HCT116 (cell line): ENCODE data around the gene CDK14.
A peak's percentile ranks its signal among the peaks of the same experiment; 100 is the strongest.

Experiments
- CBX3 ChIP-seq: IDR thresholded peaks from 2 replicates; pipeline ENCODE4 v1.6.1; 2012; ENCODE audit warnings: low read depth
- EZH2 ChIP-seq: fragments of 200-600 bp; sonication (generic); IDR thresholded peaks from 2 replicates; pipeline ENCODE4 v1.6.1; 2017; ENCODE audit warnings: antibody characterized with exemption, mixed run types
- EZH2phosphoT487 ChIP-seq: fragments of 200-600 bp; IDR thresholded peaks from 2 replicates; pipeline ENCODE4 v1.6.1; 2018; ENCODE audit warnings: antibody characterized with exemption, borderline replicate concordance
- FOSL1 ChIP-seq: IDR thresholded peaks from 2 replicates; pipeline ENCODE4 v1.6.1; 2012; ENCODE audit warnings: low read depth
- JUND ChIP-seq: IDR thresholded peaks from 2 replicates; pipeline ENCODE4 v1.6.1; 2012
- MAX ChIP-seq: IDR thresholded peaks from 2 replicates; pipeline ENCODE4 v1.6.1; 2012
- POLR2A ChIP-seq: IDR thresholded peaks from 2 replicates; pipeline ENCODE4 v1.7.0; 2011; ENCODE audit warnings: borderline replicate concordance; ENCODE audit not compliant: insufficient read depth, insufficient read length; ENCODE audit errors: extremely low read depth
- POLR2AphosphoS5 ChIP-seq: IDR thresholded peaks from 2 replicates; pipeline ENCODE4 v1.6.1; 2011; ENCODE audit warnings: mild to moderate bottlenecking, low read depth, low read length, moderate library complexity
- SIN3A ChIP-seq: IDR thresholded peaks from 2 replicates; pipeline ENCODE4 v1.6.1; 2012; ENCODE audit warnings: low read depth
- SP1 ChIP-seq: IDR thresholded peaks from 2 replicates; pipeline ENCODE4 v1.6.1; 2012; ENCODE audit warnings: low read depth
- YY1 ChIP-seq: IDR thresholded peaks from 2 replicates; pipeline ENCODE4 v1.6.1; 2011; ENCODE audit warnings: low read length, low read depth, moderate library complexity, mild to moderate bottlenecking; ENCODE audit not compliant: insufficient replicate concordance; ENCODE audit errors: extremely low read depth
- TF ChIP-seq, protein P1 (sequence below), 3 experiments: fragments of 200-600 bp in 1 of 3; sonication (generic) in 1 of 3; IDR thresholded peaks in 2 of 3; conservative IDR thresholded peaks in 1 of 3; 2 replicates each; pipeline ENCODE4 v1.5.1; 2012 to 2017; ENCODE audit warnings: low read depth in 2 of 3, low read length in 2 of 3, antibody characterized with exemption in 1 of 3, borderline replicate concordance in 1 of 3, control low read depth in 1 of 3, mild to moderate bottlenecking in 1 of 3, mixed read lengths in 1 of 3, mixed run types in 1 of 3, moderate library complexity in 1 of 3; ENCODE audit not compliant: insufficient read depth in 1 of 3
- TF ChIP-seq, protein P2 (sequence below): IDR thresholded peaks from 2 replicates; pipeline ENCODE4 v1.6.1; 2011; ENCODE audit warnings: mild to moderate bottlenecking, low read length, moderate library complexity; ENCODE audit not compliant: insufficient replicate concordance; ENCODE audit errors: extremely low read depth
- TF ChIP-seq, protein P3 (sequence below): IDR thresholded peaks from 2 replicates; pipeline ENCODE4 v1.6.1; 2012; ENCODE audit warnings: low read depth

- TF ChIP-seq, protein P1, sequence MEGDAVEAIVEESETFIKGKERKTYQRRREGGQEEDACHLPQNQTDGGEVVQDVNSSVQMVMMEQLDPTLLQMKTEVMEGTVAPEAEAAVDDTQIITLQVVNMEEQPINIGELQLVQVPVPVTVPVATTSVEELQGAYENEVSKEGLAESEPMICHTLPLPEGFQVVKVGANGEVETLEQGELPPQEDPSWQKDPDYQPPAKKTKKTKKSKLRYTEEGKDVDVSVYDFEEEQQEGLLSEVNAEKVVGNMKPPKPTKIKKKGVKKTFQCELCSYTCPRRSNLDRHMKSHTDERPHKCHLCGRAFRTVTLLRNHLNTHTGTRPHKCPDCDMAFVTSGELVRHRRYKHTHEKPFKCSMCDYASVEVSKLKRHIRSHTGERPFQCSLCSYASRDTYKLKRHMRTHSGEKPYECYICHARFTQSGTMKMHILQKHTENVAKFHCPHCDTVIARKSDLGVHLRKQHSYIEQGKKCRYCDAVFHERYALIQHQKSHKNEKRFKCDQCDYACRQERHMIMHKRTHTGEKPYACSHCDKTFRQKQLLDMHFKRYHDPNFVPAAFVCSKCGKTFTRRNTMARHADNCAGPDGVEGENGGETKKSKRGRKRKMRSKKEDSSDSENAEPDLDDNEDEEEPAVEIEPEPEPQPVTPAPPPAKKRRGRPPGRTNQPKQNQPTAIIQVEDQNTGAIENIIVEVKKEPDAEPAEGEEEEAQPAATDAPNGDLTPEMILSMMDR (IDR thresholded peaks at IDR 0.05 in 2 of 3, conservative IDR thresholded peaks at IDR 0.05 in 1 of 3; ENCODE audit: borderline replicate concordance in 1 of 3, insufficient read depth in 1 of 3, low read depth in 2 of 3, low read length in 2 of 3), result 0 out of 6 replicates have a peak, but pooled peaks of 1 of the 3 experiments have one; percentile 10
- TF ChIP-seq JUND (no peak), EZH2phosphoT487 (no peak), YY1 (no peak), SIN3A (no peak), EZH2 (no peak), POLR2A (no peak), POLR2AphosphoS5 (no peak), MAX (no peak), CBX3 (no peak), FOSL1 (no peak), SP1 (no peak)
- TF ChIP-seq, protein P2, sequence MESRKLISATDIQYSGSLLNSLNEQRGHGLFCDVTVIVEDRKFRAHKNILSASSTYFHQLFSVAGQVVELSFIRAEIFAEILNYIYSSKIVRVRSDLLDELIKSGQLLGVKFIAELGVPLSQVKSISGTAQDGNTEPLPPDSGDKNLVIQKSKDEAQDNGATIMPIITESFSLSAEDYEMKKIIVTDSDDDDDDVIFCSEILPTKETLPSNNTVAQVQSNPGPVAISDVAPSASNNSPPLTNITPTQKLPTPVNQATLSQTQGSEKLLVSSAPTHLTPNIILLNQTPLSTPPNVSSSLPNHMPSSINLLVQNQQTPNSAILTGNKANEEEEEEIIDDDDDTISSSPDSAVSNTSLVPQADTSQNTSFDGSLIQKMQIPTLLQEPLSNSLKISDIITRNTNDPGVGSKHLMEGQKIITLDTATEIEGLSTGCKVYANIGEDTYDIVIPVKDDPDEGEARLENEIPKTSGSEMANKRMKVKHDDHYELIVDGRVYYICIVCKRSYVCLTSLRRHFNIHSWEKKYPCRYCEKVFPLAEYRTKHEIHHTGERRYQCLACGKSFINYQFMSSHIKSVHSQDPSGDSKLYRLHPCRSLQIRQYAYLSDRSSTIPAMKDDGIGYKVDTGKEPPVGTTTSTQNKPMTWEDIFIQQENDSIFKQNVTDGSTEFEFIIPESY, result no peak
- TF ChIP-seq, protein P3, sequence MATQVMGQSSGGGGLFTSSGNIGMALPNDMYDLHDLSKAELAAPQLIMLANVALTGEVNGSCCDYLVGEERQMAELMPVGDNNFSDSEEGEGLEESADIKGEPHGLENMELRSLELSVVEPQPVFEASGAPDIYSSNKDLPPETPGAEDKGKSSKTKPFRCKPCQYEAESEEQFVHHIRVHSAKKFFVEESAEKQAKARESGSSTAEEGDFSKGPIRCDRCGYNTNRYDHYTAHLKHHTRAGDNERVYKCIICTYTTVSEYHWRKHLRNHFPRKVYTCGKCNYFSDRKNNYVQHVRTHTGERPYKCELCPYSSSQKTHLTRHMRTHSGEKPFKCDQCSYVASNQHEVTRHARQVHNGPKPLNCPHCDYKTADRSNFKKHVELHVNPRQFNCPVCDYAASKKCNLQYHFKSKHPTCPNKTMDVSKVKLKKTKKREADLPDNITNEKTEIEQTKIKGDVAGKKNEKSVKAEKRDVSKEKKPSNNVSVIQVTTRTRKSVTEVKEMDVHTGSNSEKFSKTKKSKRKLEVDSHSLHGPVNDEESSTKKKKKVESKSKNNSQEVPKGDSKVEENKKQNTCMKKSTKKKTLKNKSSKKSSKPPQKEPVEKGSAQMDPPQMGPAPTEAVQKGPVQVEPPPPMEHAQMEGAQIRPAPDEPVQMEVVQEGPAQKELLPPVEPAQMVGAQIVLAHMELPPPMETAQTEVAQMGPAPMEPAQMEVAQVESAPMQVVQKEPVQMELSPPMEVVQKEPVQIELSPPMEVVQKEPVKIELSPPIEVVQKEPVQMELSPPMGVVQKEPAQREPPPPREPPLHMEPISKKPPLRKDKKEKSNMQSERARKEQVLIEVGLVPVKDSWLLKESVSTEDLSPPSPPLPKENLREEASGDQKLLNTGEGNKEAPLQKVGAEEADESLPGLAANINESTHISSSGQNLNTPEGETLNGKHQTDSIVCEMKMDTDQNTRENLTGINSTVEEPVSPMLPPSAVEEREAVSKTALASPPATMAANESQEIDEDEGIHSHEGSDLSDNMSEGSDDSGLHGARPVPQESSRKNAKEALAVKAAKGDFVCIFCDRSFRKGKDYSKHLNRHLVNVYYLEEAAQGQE, result no peak
These were observed 16.9 kb upstream of the CDK14 start for GRCh38 chr7:90579181-90579688.
